ENCODE results near the gene PCSK1.
A peak's percentile ranks its signal among the peaks of the same experiment; 100 is the strongest.

Gene PCSK1

DNA sequence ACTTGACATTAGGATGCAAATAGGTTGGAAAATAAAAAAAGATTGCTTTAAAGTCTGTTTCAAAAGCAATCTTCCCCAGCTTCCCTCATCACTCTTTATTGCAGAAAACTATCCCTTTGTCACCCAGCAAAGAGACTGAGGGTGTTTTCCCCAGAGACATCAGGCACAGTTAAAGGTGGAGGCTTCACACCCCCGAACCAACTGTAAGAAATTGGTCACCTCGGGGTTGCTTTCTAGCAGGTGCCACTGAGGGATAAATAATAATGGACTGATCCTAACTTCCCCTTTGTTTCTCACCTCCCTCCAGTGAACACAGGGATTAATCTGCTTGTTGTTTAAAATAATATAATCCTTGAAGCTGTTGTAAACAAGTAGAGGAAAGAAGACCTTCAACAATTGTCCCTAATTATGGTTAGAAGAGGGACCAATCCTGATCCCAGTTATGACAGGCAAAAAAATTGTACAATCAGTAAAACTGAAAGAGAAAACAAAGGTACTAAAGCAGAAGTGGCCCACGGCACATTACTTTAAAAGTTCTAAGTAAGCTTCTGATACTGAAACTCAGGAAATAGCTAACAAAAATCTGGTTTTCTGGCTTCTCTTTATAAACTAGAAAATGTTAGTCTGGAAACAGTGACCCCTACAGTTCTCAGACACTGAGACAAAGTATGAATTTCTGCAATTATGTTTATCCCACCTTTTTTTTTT, 6.6 kb upstream of the PCSK1 start:
- Histone ChIP-seq H3K18ac (ENCODE audit: low read length) (no peak overlapping the region), H3K9ac (ENCODE audit: low read depth, low read length, poor library complexity) (no peak overlapping the region), H3K27ac (replicated peaks; ENCODE audit: low read length) (no peak overlapping the region), H2BK15ac (ENCODE audit: low read length) (no peak overlapping the region), H3K79me1 (ENCODE audit: low read depth, low read length) (no peaks in the 10 kb centered on the region), H4K91ac (ENCODE audit: low read depth, low read length, poor library complexity) (no peak overlapping the region), H3K27me3 (ENCODE audit: control insufficient read depth in 3 of 3, insufficient read depth in 3 of 3, low read depth in 1 of 3, low read length in 3 of 3) (peaks cover 0 to 20% (median 0%) of the 10 kb centered on the region in 3 experiments), H3K4me1 (ENCODE audit: control insufficient read depth in 2 of 2, insufficient read depth in 1 of 2, low read depth in 1 of 2, low read length in 2 of 2) (no peaks in the 10 kb centered on the region), H2AFZ (ENCODE audit: low read length) (no peak overlapping the region), H3K4me2 (ENCODE audit: insufficient read depth, low read length, poor library complexity, severe bottlenecking) (no peak overlapping the region), H2AK5ac (ENCODE audit: low read depth, low read length) (no peak overlapping the region), H3K4me3 (ENCODE audit: low read length in 2 of 2) (no peak overlapping the region), H3K14ac (ENCODE audit: low read length) (no peak overlapping the region), H3K23ac (ENCODE audit: low read depth, low read length, poor library complexity) (no peak overlapping the region), H3K9me3 (replicated peaks in 1 of 2; ENCODE audit: control insufficient read depth in 2 of 2, insufficient read depth in 1 of 2, low read depth in 1 of 2, low read length in 2 of 2) (no peaks in the 10 kb centered on the region), H3K36me3 (replicated peaks in 1 of 2; ENCODE audit: control insufficient read depth in 2 of 2, insufficient read depth in 2 of 2, low read length in 2 of 2) (no peaks in the 10 kb centered on the region), H4K8ac (ENCODE audit: low read depth, low read length) (no peak overlapping the region), H3K4ac (ENCODE audit: low read length) (no peak overlapping the region), H2BK120ac (ENCODE audit: low read depth, low read length) (no peak overlapping the region), H2BK12ac (ENCODE audit: low read length) (no peak overlapping the region), H2BK5ac (ENCODE audit: low read length) (no peak overlapping the region)
- no peak for DNase-seq (ENCODE audit: low spot score)
- WGBS, 2 donors (ENCODE audit: extremely low coverage in 2 of 2, insufficient read length in 2 of 2, insufficient replicate concordance in 1 of 2) = no CpG with 5 or more reads among the region's 3 CpGs

DNA sequence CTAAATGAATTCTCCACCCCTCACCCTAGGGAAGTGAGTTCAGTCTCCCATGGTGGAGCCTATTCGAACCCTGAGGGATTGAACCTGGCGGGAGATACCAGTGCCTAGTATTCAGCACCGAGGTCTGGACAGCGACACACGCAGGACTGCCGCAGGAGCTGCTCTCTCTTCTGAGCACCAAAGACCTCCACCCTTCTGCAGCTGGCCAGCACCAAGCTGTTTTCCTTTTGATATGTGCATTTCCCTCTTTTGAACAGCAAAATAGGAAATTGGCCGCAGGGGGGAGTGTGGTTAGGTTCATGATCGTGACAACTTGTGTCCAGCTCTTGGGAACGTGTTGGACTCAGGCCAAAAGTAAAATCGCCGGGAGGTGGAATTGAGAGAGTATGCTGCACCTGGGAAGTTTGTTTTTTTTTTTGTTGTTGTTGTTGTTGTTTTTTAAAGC, 1.2 kb upstream of the PCSK1 start:
- H2BK120ac ChIP-seq (ENCODE audit: low read depth, low read length) = no peak overlapping the region
- H3K9me3 ChIP-seq (replicated peaks in 1 of 2; ENCODE audit: control insufficient read depth in 2 of 2, insufficient read depth in 1 of 2, low read depth in 1 of 2, low read length in 2 of 2) = no peaks in the 10 kb centered on the region
- peak; percentile 78 for DNase-seq (ENCODE audit: low spot score)
- H3K36me3 ChIP-seq (replicated peaks in 1 of 2; ENCODE audit: control insufficient read depth in 2 of 2, insufficient read depth in 2 of 2, low read length in 2 of 2) = no peaks in the 10 kb centered on the region
- H3K23ac ChIP-seq (ENCODE audit: low read depth, low read length, poor library complexity) = no peak overlapping the region
- no CpG with 5 or more reads among the region's 11 CpGs for WGBS, 2 donors (ENCODE audit: extremely low coverage in 2 of 2, insufficient read length in 2 of 2, insufficient replicate concordance in 1 of 2)
- no peak overlapping the region for H3K4me3 ChIP-seq (ENCODE audit: low read length in 2 of 2)
- H3K14ac ChIP-seq (ENCODE audit: low read length) = no peak overlapping the region
- H3K79me1 ChIP-seq (ENCODE audit: low read depth, low read length) = no peaks in the 10 kb centered on the region
- H2AFZ ChIP-seq (ENCODE audit: low read length) = no peak overlapping the region
- H3K4me2 ChIP-seq (ENCODE audit: insufficient read depth, low read length, poor library complexity, severe bottlenecking) = no peak overlapping the region
- H2BK5ac ChIP-seq (ENCODE audit: low read length) = no peak overlapping the region
- H3K27me3 ChIP-seq (ENCODE audit: control insufficient read depth in 3 of 3, insufficient read depth in 3 of 3, low read depth in 1 of 3, low read length in 3 of 3) = peaks cover 0 to 59% (median 19%) of the 10 kb centered on the region in 3 experiments
- no peak overlapping the region for H4K8ac ChIP-seq (ENCODE audit: low read depth, low read length)
- no peak overlapping the region for H3K27ac ChIP-seq (replicated peaks; ENCODE audit: low read length)
- H2AK5ac ChIP-seq (ENCODE audit: low read depth, low read length) = no peak overlapping the region
- no peak overlapping the region for H2BK15ac ChIP-seq (ENCODE audit: low read length)
- H2BK12ac ChIP-seq (ENCODE audit: low read length) = no peak overlapping the region
- no peak overlapping the region for H3K4ac ChIP-seq (ENCODE audit: low read length)
- no peak overlapping the region for H3K9ac ChIP-seq (ENCODE audit: low read depth, low read length, poor library complexity)
- no peak overlapping the region for H3K18ac ChIP-seq (ENCODE audit: low read length)
- H3K4me1 ChIP-seq (ENCODE audit: control insufficient read depth in 2 of 2, insufficient read depth in 1 of 2, low read depth in 1 of 2, low read length in 2 of 2) = peaks cover 7 to 12% of the 10 kb centered on the region in 2 donors
- H4K91ac ChIP-seq (ENCODE audit: low read depth, low read length, poor library complexity) = no peak overlapping the region

DNA sequence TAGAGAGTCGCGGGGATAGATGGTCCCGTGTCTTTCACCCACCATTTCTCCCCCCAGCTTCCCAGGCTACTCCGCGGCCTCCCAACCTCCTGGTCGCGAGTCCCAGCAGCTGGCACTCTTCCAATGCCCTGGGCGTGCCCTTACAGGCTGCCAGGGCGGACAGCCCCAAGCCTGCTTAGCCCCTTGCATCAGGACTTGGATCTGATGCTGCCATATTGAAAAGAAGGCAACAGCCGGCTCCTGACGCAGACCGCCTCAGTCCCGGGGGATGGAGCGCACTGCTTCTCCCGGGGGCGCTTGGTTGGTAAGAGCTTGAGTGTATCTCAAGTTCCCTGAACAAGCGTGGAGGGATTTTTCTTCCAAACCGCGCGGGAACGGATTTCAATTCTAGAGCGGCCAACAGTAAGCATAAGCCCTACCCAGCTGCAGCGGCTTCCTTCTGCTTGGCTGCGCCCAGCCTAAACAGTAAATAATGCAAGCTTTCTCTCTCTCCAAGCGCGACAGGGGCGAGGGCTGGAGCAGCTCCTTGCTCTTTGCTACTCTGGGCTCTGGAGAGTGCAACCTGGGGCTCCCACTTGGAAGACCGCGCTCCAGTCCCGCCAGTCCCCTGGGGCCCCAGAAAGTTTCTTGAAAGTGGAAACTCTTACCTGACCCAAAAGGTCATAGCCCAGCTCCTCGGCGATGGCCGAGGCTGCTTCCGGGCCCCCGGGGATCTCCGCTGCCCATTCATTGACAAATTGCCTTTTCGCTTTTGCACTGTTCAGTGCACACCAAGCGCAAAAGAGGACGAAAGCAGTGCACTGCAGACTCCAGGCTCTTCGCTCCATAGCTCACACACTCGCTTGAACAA, 607 bp downstream of the PCSK1 start:
- Histone ChIP-seq H3K4me3 (ENCODE audit: low read length in 2 of 2) (peak overlapping the region; percentile 33 to 76), H4K91ac (ENCODE audit: low read depth, low read length, poor library complexity) (no peak overlapping the region), H3K79me1 (ENCODE audit: low read depth, low read length) (no peaks in the 10 kb centered on the region), H3K27me3 (ENCODE audit: control insufficient read depth in 3 of 3, insufficient read depth in 3 of 3, low read depth in 1 of 3, low read length in 3 of 3) (peaks cover 0 to 61% (median 19%) of the 10 kb centered on the region in 3 experiments), H3K14ac (ENCODE audit: low read length) (no peak overlapping the region), H3K4me1 (ENCODE audit: control insufficient read depth in 2 of 2, insufficient read depth in 1 of 2, low read depth in 1 of 2, low read length in 2 of 2) (peaks cover 7 to 12% of the 10 kb centered on the region in 2 donors), H3K18ac (ENCODE audit: low read length) (peak overlapping the region; percentile 20), H2AFZ (ENCODE audit: low read length) (peak overlapping the region; percentile 79), H2BK120ac (ENCODE audit: low read depth, low read length) (no peak overlapping the region), H3K4me2 (ENCODE audit: insufficient read depth, low read length, poor library complexity, severe bottlenecking) (peak overlapping the region; percentile 89), H3K27ac (replicated peaks; ENCODE audit: low read length) (no peak overlapping the region), H4K8ac (ENCODE audit: low read depth, low read length) (no peak overlapping the region), H2BK5ac (ENCODE audit: low read length) (no peak overlapping the region), H2BK12ac (ENCODE audit: low read length) (no peak overlapping the region), H3K4ac (ENCODE audit: low read length) (no peak overlapping the region), H3K9ac (ENCODE audit: low read depth, low read length, poor library complexity) (peak overlapping the region; percentile 82), H3K23ac (ENCODE audit: low read depth, low read length, poor library complexity) (no peak overlapping the region), H2AK5ac (ENCODE audit: low read depth, low read length) (no peak overlapping the region), H3K9me3 (replicated peaks in 1 of 2; ENCODE audit: control insufficient read depth in 2 of 2, insufficient read depth in 1 of 2, low read depth in 1 of 2, low read length in 2 of 2) (no peaks in the 10 kb centered on the region), H2BK15ac (ENCODE audit: low read length) (no peak overlapping the region), H3K36me3 (replicated peaks in 1 of 2; ENCODE audit: control insufficient read depth in 2 of 2, insufficient read depth in 2 of 2, low read length in 2 of 2) (no peaks in the 10 kb centered on the region)
- no peak for DNase-seq (ENCODE audit: low spot score)
- no CpG with 5 or more reads among the region's 41 CpGs for WGBS, 2 donors (ENCODE audit: extremely low coverage in 2 of 2, insufficient read length in 2 of 2, insufficient replicate concordance in 1 of 2)
